Measurements from ENCODE around the gene SLC9C1. TPM values are rescaled to one million over a fixed set of nuclear protein-coding genes. Genes with fewer than 3 reads are reported as not detected.

The SLC9C1 gene
- total RNA-seq, 1 experiment from 2014 or later = not detected

GRCh38 chr3:112093180-112093522 lies 200.9 kb downstream of the SLC9C1 start:
- Histone ChIP-seq H3K27ac (ENCODE audit: low read depth, low read length, poor library complexity, severe bottlenecking) (no peak overlapping the region), H3K9me3 (ENCODE audit: low read depth, low read length, poor library complexity, severe bottlenecking) (no peaks in the 10 kb centered on the region), H3K36me3 (ENCODE audit: insufficient read depth, low read length, poor library complexity, severe bottlenecking) (no peaks in the 10 kb centered on the region), H3K27me3 (replicated peaks; ENCODE audit: insufficient read depth, low read depth, low read length, poor library complexity) (no peaks in the 10 kb centered on the region), H3K4me3 (ENCODE audit: low read depth, low read length, poor library complexity, severe bottlenecking) (no peak overlapping the region), H3K4me1 (ENCODE audit: insufficient read depth, low read length, poor library complexity, severe bottlenecking) (peaks cover 14% of the 10 kb centered on the region)
- no TSS peak for BruUV-seq (replicated peaks)
- no peak for TF ChIP-seq EZH2 (IDR thresholded peaks at IDR 0.05; ENCODE audit: borderline replicate concordance, low read depth, low read length, poor library complexity, severe bottlenecking)
- TF ChIP-seq CTCF (conservative IDR thresholded peaks at IDR 0.05; ENCODE audit: low read depth, low read length) = no peak
- CTCF ChIA-PET = no interaction called here
- intact Hi-C loops (cut with micrococcal nuclease; ENCODE audit: unreplicated experiment) = no loop called here
- no peak for DNase-seq (ENCODE audit: low spot score)
- POLR2A ChIA-PET (ENCODE audit: low non-redundant PET) = no interaction called here

- BruUV-seq (replicated peaks) = no TSS peak
- ChIA-PET CTCF (no interaction called here), POLR2A (ENCODE audit: low non-redundant PET) (no interaction called here)
- no peak overlapping the region for H3K27ac ChIP-seq (ENCODE audit: low read depth, low read length, poor library complexity, severe bottlenecking)
- H3K4me1 ChIP-seq (ENCODE audit: insufficient read depth, low read length, poor library complexity, severe bottlenecking) = peaks cover 13% of the 10 kb centered on the region
- no peak overlapping the region for H3K4me3 ChIP-seq (ENCODE audit: low read depth, low read length, poor library complexity, severe bottlenecking)
- H3K9me3 ChIP-seq (ENCODE audit: low read depth, low read length, poor library complexity, severe bottlenecking) = no peaks in the 10 kb centered on the region
- TF ChIP-seq EZH2 (IDR thresholded peaks at IDR 0.05; ENCODE audit: borderline replicate concordance, low read depth, low read length, poor library complexity, severe bottlenecking) = no peak
- no peak for TF ChIP-seq CTCF (conservative IDR thresholded peaks at IDR 0.05; ENCODE audit: low read depth, low read length)
- intact Hi-C loops (cut with micrococcal nuclease; ENCODE audit: unreplicated experiment) = no loop called here
- no peaks in the 10 kb centered on the region for H3K36me3 ChIP-seq (ENCODE audit: insufficient read depth, low read length, poor library complexity, severe bottlenecking)
- no peaks in the 10 kb centered on the region for H3K27me3 ChIP-seq (replicated peaks; ENCODE audit: insufficient read depth, low read depth, low read length, poor library complexity)
- no peak for DNase-seq (ENCODE audit: low spot score)
Measured at GRCh38 chr3:112092496-112093179, 201.4 kb downstream of the SLC9C1 start.

GRCh38 chr3:112090887-112091586 lies 203.0 kb downstream of the SLC9C1 start:
- Histone ChIP-seq H3K4me1 (ENCODE audit: insufficient read depth, low read length, poor library complexity, severe bottlenecking) (peaks cover 10% of the 10 kb centered on the region), H3K27me3 (replicated peaks; ENCODE audit: insufficient read depth, low read depth, low read length, poor library complexity) (no peaks in the 10 kb centered on the region), H3K27ac (ENCODE audit: low read depth, low read length, poor library complexity, severe bottlenecking) (no peak overlapping the region), H3K9me3 (ENCODE audit: low read depth, low read length, poor library complexity, severe bottlenecking) (no peaks in the 10 kb centered on the region), H3K4me3 (ENCODE audit: low read depth, low read length, poor library complexity, severe bottlenecking) (no peak overlapping the region), H3K36me3 (ENCODE audit: insufficient read depth, low read length, poor library complexity, severe bottlenecking) (no peaks in the 10 kb centered on the region)
- BruUV-seq (replicated peaks) = no TSS peak
- intact Hi-C loops (cut with micrococcal nuclease; ENCODE audit: unreplicated experiment) = no loop called here
- POLR2A ChIA-PET (ENCODE audit: low non-redundant PET) = no interaction called here
- no peak for TF ChIP-seq EZH2 (IDR thresholded peaks at IDR 0.05; ENCODE audit: borderline replicate concordance, low read depth, low read length, poor library complexity, severe bottlenecking)
- no peak for TF ChIP-seq CTCF (conservative IDR thresholded peaks at IDR 0.05; ENCODE audit: low read depth, low read length)
- CTCF ChIA-PET = no interaction called here
- DNase-seq (ENCODE audit: low spot score) = no peak

Small RNA genes lying within 50 kb of the gene (microRNA-seq; reads per million reads assigned to microRNA genes)
- not detected for gene MIR567

Other genes with a start within 250 kb of the SLC9C1 start
- 0.73 and 1.0 TPM in 2 replicates for gene C3orf52, start 207.8 kb downstream of the SLC9C1 start, total RNA-seq (2021)
- gene GCSAM, start 161.0 kb downstream of the SLC9C1 start, total RNA-seq (2021) = not detected in 2 replicates
- not detected in 2 replicates for gene CD200, start 38.9 kb upstream of the SLC9C1 start, total RNA-seq (2021)
- not detected in 2 replicates for gene BTLA, start 205.3 kb upstream of the SLC9C1 start, total RNA-seq (2021)

All from A673 (cell line).